Mesenchymal stem cell (in vitro differentiated cells and primary cell): ENCODE results near the gene ZNF532.

Source experiments
- DNase-seq: peaks from one replicate; pipeline ENCODE4 v3.0.0-alpha.2; 2013
- H2AFZ ChIP-seq: one replicate; pipeline ENCODE4 v1.6.1; 2013; ENCODE audit warnings: low read depth, mild to moderate bottlenecking, control low read depth, inconsistent platforms, low read length, moderate library complexity
- H2AK5ac ChIP-seq: 2 replicates; pipeline ENCODE4 v1.6.1; 2013; ENCODE audit warnings: low read length, moderate library complexity, mild to moderate bottlenecking, inconsistent platforms; ENCODE audit not compliant: severe bottlenecking
- H2BK120ac ChIP-seq: one replicate; pipeline ENCODE4 v1.6.1; 2013; ENCODE audit warnings: low read depth, mild to moderate bottlenecking, inconsistent platforms, low read length, moderate library complexity
- H2BK12ac ChIP-seq, 2 experiments: one replicate each; pipeline ENCODE4 v1.6.1; 2013; ENCODE audit warnings: inconsistent platforms in 2 of 2, low read length in 2 of 2, mild to moderate bottlenecking in 2 of 2, moderate library complexity in 2 of 2, control low read depth in 1 of 2
- H2BK15ac ChIP-seq: one replicate; pipeline ENCODE4 v1.6.1; 2013; ENCODE audit warnings: mild to moderate bottlenecking, low read depth, inconsistent platforms; ENCODE audit not compliant: poor library complexity, severe bottlenecking
- H2BK5ac ChIP-seq: 2 replicates; pipeline ENCODE4 v1.6.1; 2013; ENCODE audit warnings: low read depth, mild to moderate bottlenecking, low read length, control low read depth, inconsistent platforms; ENCODE audit not compliant: poor library complexity, severe bottlenecking
- H3K14ac ChIP-seq, 2 experiments: one replicate each; pipeline ENCODE4 v1.6.1; 2013; ENCODE audit warnings: inconsistent platforms in 2 of 2, low read length in 2 of 2, control low read depth in 1 of 2, mild to moderate bottlenecking in 1 of 2, moderate library complexity in 1 of 2
- H3K18ac ChIP-seq, 2 experiments: one replicate each; pipeline ENCODE4 v1.6.1; 2013; ENCODE audit warnings: inconsistent platforms in 2 of 2, low read length in 2 of 2, control low read depth in 1 of 2, low read depth in 1 of 2, mild to moderate bottlenecking in 1 of 2
- H3K23ac ChIP-seq, 2 experiments: one replicate each; pipeline ENCODE4 v1.6.1; 2013; ENCODE audit warnings: inconsistent platforms in 2 of 2, low read length in 2 of 2, mild to moderate bottlenecking in 2 of 2, moderate library complexity in 2 of 2, control low read depth in 1 of 2
- H3K27ac ChIP-seq: 2 replicates; pipeline ENCODE4 v1.5.1; 2013; ENCODE audit warnings: mild to moderate bottlenecking, moderate library complexity, low read length, control low read depth, inconsistent platforms; ENCODE audit not compliant: poor library complexity, severe bottlenecking
- H3K27me3 ChIP-seq, 2 experiments: 2 replicates each; pipeline versions ENCODE4 v1.6.1 to v1.7.0; 2013; ENCODE audit warnings: low read length in 2 of 2, mild to moderate bottlenecking in 2 of 2, moderate library complexity in 2 of 2, control low read depth in 1 of 2, inconsistent platforms in 1 of 2; ENCODE audit not compliant: control insufficient read depth in 1 of 2, insufficient read depth in 1 of 2
- H3K36me3 ChIP-seq, 2 experiments: 2 replicates each; pipeline versions ENCODE4 v1.6.1 to v1.7.0; 2013; ENCODE audit warnings: low read length in 2 of 2, control low read depth in 1 of 2, inconsistent platforms in 1 of 2, low read depth in 1 of 2, mild to moderate bottlenecking in 1 of 2; ENCODE audit not compliant: insufficient read depth in 2 of 2, control insufficient read depth in 1 of 2
- H3K4ac ChIP-seq, 2 experiments: one replicate each; pipeline ENCODE4 v1.6.1; 2013; ENCODE audit warnings: inconsistent platforms in 2 of 2, low read length in 2 of 2, mild to moderate bottlenecking in 2 of 2, moderate library complexity in 2 of 2, control low read depth in 1 of 2, low read depth in 1 of 2
- H3K4me1 ChIP-seq: 2 replicates; pipeline ENCODE4 v1.6.1; 2013; ENCODE audit warnings: low read depth, low read length, control low read depth; ENCODE audit not compliant: control insufficient read depth, insufficient read depth
- H3K4me2 ChIP-seq: 2 replicates; pipeline ENCODE4 v1.6.1; 2013; ENCODE audit warnings: low read length, mild to moderate bottlenecking, inconsistent platforms; ENCODE audit not compliant: poor library complexity, severe bottlenecking
- H3K4me3 ChIP-seq, 2 experiments: 2 replicates each; pipeline versions ENCODE4 v1.5.1 to v1.7.0; 2013; ENCODE audit warnings: low read length in 2 of 2, mild to moderate bottlenecking in 2 of 2, control low read depth in 1 of 2, low read depth in 1 of 2; ENCODE audit not compliant: insufficient read depth in 1 of 2
- H3K79me1 ChIP-seq: replicated peaks from 2 replicates; pipeline ENCODE4 v1.6.1; 2013; ENCODE audit warnings: mild to moderate bottlenecking, control low read depth, low read length, inconsistent platforms; ENCODE audit not compliant: poor library complexity, severe bottlenecking
- H3K9ac ChIP-seq: 2 replicates; pipeline ENCODE4 v1.7.0; 2013; ENCODE audit warnings: mild to moderate bottlenecking, low read length, moderate library complexity
- H3K9me3 ChIP-seq: 2 replicates; pipeline ENCODE4 v1.7.0; 2013; ENCODE audit warnings: mild to moderate bottlenecking, low read length; ENCODE audit not compliant: control insufficient read depth
- H4K8ac ChIP-seq: one replicate; pipeline ENCODE4 v1.6.1; 2013; ENCODE audit warnings: inconsistent platforms, mild to moderate bottlenecking, low read length, moderate library complexity
- H4K91ac ChIP-seq: one replicate; pipeline ENCODE4 v1.6.1; 2013; ENCODE audit warnings: mild to moderate bottlenecking, low read length, inconsistent platforms
- WGBS: methylation state at CpG from one replicate; pipeline ENCODE4 v1.1.7; 2013; ENCODE audit warnings: mixed read lengths; 5-methylcytosine and 5-hydroxymethylcytosine counted together

ZNF532 gene

GRCh38 chr18:59009846-59010245 is 145.2 kb downstream of the ZNF532 start:
- Histone ChIP-seq H3K23ac (no peak overlapping the region), H2AK5ac (no peak overlapping the region), H3K9ac (no peak overlapping the region), H3K4me2 (no peak overlapping the region), H3K79me1 (no peaks in the 10 kb centered on the region), H3K4me3 (no peak overlapping the region), H3K14ac (no peak overlapping the region), H2BK120ac (peak overlapping the region; percentile 64), H2BK5ac (no peak overlapping the region), H4K8ac (peak overlapping the region; percentile 4), H3K27ac (no peak overlapping the region), H3K36me3 (no peaks in the 10 kb centered on the region), H4K91ac (peak overlapping the region; percentile 25), H2BK15ac (no peak overlapping the region), H2BK12ac (peak overlapping the region; percentile 19 to 28), H3K9me3 (no peaks in the 10 kb centered on the region), H3K18ac (peak overlapping the region in 1 of 2 experiments; percentile 37), H2AFZ (no peak overlapping the region), H3K4me1 (peaks cover 7% of the 10 kb centered on the region), H3K4ac (peak overlapping the region in 1 of 2 experiments; percentile 35), H3K27me3 (no peaks in the 10 kb centered on the region)
- no peak for DNase-seq
- 90% methylated on average over 1 of the region's 1 CpG for WGBS

- Histone ChIP-seq H3K27ac (no peak overlapping the region), H3K23ac (no peak overlapping the region), H2BK5ac (no peak overlapping the region), H3K79me1 (no peaks in the 10 kb centered on the region), H2AFZ (no peak overlapping the region), H4K91ac (no peak overlapping the region), H4K8ac (no peak overlapping the region), H2AK5ac (no peak overlapping the region), H3K27me3 (no peaks in the 10 kb centered on the region), H3K9me3 (no peaks in the 10 kb centered on the region), H3K4me1 (no peaks in the 10 kb centered on the region), H3K4me2 (no peak overlapping the region), H2BK12ac (peak overlapping the region in 1 of 2 experiments; percentile 56), H3K18ac (no peak overlapping the region), H2BK15ac (no peak overlapping the region), H3K36me3 (no peaks in the 10 kb centered on the region), H3K9ac (no peak overlapping the region), H2BK120ac (no peak overlapping the region), H3K4me3 (no peak overlapping the region), H3K14ac (no peak overlapping the region), H3K4ac (no peak overlapping the region)
- 83% methylated on average over 3 of the region's 4 CpGs for WGBS
- DNase-seq: no peak
Observed at GRCh38 chr18:59011289-59011688, 146.6 kb downstream of the ZNF532 start.

GRCh38 chr18:59011786-59012185 is 147.1 kb downstream of the ZNF532 start:
- Histone ChIP-seq H3K79me1 (no peaks in the 10 kb centered on the region), H2BK5ac (no peak overlapping the region), H4K91ac (no peak overlapping the region), H2BK12ac (peak overlapping the region in 1 of 2 experiments; percentile 15), H3K9me3 (no peaks in the 10 kb centered on the region), H3K27me3 (no peaks in the 10 kb centered on the region), H3K4me1 (no peaks in the 10 kb centered on the region), H4K8ac (no peak overlapping the region), H3K27ac (no peak overlapping the region), H3K23ac (no peak overlapping the region), H2BK120ac (no peak overlapping the region), H2AFZ (no peak overlapping the region), H3K18ac (no peak overlapping the region), H3K4me3 (no peak overlapping the region), H2BK15ac (no peak overlapping the region), H3K9ac (no peak overlapping the region), H3K4ac (peak overlapping the region in 1 of 2 experiments; percentile 2), H2AK5ac (no peak overlapping the region), H3K4me2 (no peak overlapping the region), H3K14ac (no peak overlapping the region), H3K36me3 (no peaks in the 10 kb centered on the region)
- no peak for DNase-seq
- WGBS: 100% methylated on average over 2 of the region's 5 CpGs

- H3K4ac ChIP-seq: peak overlapping the region; percentile 13 to 53
- WGBS: 71% methylated on average over 6 of the region's 6 CpGs
Observed at GRCh38 chr18:59012815-59013705, 148.4 kb downstream of the ZNF532 start.

More at GRCh38 chr18:59012815-59013705, 148.4 kb downstream of the ZNF532 start:
- peak overlapping the region; percentile 8 for H2BK15ac ChIP-seq
- no peaks in the 10 kb centered on the region for H3K27me3 ChIP-seq
- no peak overlapping the region for H2BK120ac ChIP-seq
- H2AK5ac ChIP-seq: no peak overlapping the region
- peak overlapping the region in 1 of 2 experiments; percentile 33 for H2BK12ac ChIP-seq
- no peaks in the 10 kb centered on the region for H3K36me3 ChIP-seq
- H3K4me1 ChIP-seq: no peaks in the 10 kb centered on the region
- H3K4me3 ChIP-seq: no peak overlapping the region
- H2BK5ac ChIP-seq: no peak overlapping the region
- H3K4me2 ChIP-seq: no peak overlapping the region
- no peak overlapping the region for H2AFZ ChIP-seq
- H3K14ac ChIP-seq: no peak overlapping the region
- H3K9me3 ChIP-seq: no peaks in the 10 kb centered on the region
- DNase-seq: no peak
- H3K27ac ChIP-seq: no peak overlapping the region
- H3K79me1 ChIP-seq: no peaks in the 10 kb centered on the region
- peak overlapping the region; percentile 15 for H4K91ac ChIP-seq
- no peak overlapping the region for H3K9ac ChIP-seq
- H3K23ac ChIP-seq: no peak overlapping the region
- H4K8ac ChIP-seq: peak overlapping the region; percentile 3
- H3K18ac ChIP-seq: peak overlapping the region in 1 of 2 experiments; percentile 31
